Lower leg skin (tissue), 3 donors: Measurements from ENCODE around the gene PMS1.

Experiments used
- CTCF ChIP-seq, 3 donors: fragments of 450-650 bp; IDR thresholded peaks; one replicate each; pipeline ENCODE4 v1.5.1; 2016; ENCODE audit warnings: antibody characterized with exemption in 3 of 3, mild to moderate bottlenecking in 3 of 3, moderate library complexity in 2 of 3
- POLR2A ChIP-seq, 2 donors: fragments of 450-650 bp; IDR thresholded peaks; one replicate each; pipeline ENCODE4 v1.6.1; 2016 to 2017; ENCODE audit warnings: antibody characterized with exemption in 2 of 2, mild to moderate bottlenecking in 1 of 2, moderate library complexity in 1 of 2

GRCh38 chr2:189783451-189783926, 761 bp upstream of the PMS1 start:
- TF ChIP-seq CTCF (IDR thresholded peaks at IDR 0.05) (no peak), POLR2A (IDR thresholded peaks at IDR 0.05) (no peak)
